Measurements from ENCODE around the gene FBXO10. TPM values are rescaled to one million over a fixed set of nuclear protein-coding genes. Genes with fewer than 3 reads are reported as not detected.
"Not testable (repeated sequence)": the region's sequence is repeated elsewhere in the genome, so short reads cannot be mapped to it uniquely, and the experiment has no call there.

FBXO10 gene
- total RNA-seq, 2 donors from 2014 or later = 2.7 to 2.9 TPM

GRCh38 chr9:37485389-37486255 lies 90.6 kb downstream of the FBXO10 start, which contains the start of gene POLR1E:
TSS of gene POLR1E (plus strand) at chr9:37485948. CDS start at chr9:37486048, 100 bp downstream.
- H3K9ac ChIP-seq (ENCODE audit: low read depth in 2 of 2, low read length in 2 of 2) = peak within 1 kb of the TSS; percentile 80 to 94
- TF ChIP-seq CTCF (IDR thresholded peaks at IDR 0.05) = no peak
- intact Hi-C loops (cut with DNase I) = no loop called here
- peak within 1 kb of the TSS; percentile 41 for H3K27ac ChIP-seq
- H3K4me3 ChIP-seq = peak within 1 kb of the TSS; percentile 83
- H3K27me3 ChIP-seq = no peaks in the 10 kb centered on the region
- H3K36me3 ChIP-seq = no peaks in the 10 kb centered on the region
- H3K4me1 ChIP-seq = peaks cover 9% of the 10 kb centered on the region
- no peaks in the 10 kb centered on the region for H3K9me3 ChIP-seq
- peak; percentile 97 for DNase-seq

- Histone ChIP-seq H3K4me1 (peaks cover 3% of the 10 kb centered on the region), H3K36me3 (no peaks in the 10 kb centered on the region), H3K27me3 (no peaks in the 10 kb centered on the region), H3K27ac (no peak overlapping the region), H3K9ac (ENCODE audit: low read depth in 2 of 2, low read length in 2 of 2) (no peak overlapping the region), H3K9me3 (no peaks in the 10 kb centered on the region), H3K4me3 (no peak overlapping the region)
- no peak for DNase-seq
- intact Hi-C loops (cut with DNase I) = no loop called here
- no peak for TF ChIP-seq CTCF (IDR thresholded peaks at IDR 0.05)
Measured at GRCh38 chr9:37480759-37481158, 95.4 kb downstream of the FBXO10 start.

GRCh38 chr9:37477987-37478619 lies 98.1 kb downstream of the FBXO10 start:
- H3K4me3 ChIP-seq; H3K36me3 ChIP-seq; DNase-seq; H3K27me3 ChIP-seq; H3K4me1 ChIP-seq; intact Hi-C loops (cut with DNase I); H3K27ac ChIP-seq; H3K9ac ChIP-seq (ENCODE audit: low read depth in 2 of 2, low read length in 2 of 2); H3K9me3 ChIP-seq: not testable (repeated sequence)

GRCh38 chr9:37477443-37477842 lies 98.7 kb downstream of the FBXO10 start:
- H3K27me3 ChIP-seq; intact Hi-C loops (cut with DNase I); H3K9ac ChIP-seq (ENCODE audit: low read depth in 2 of 2, low read length in 2 of 2); DNase-seq; H3K4me3 ChIP-seq; H3K36me3 ChIP-seq; H3K4me1 ChIP-seq; H3K27ac ChIP-seq; H3K9me3 ChIP-seq: not testable (repeated sequence)

- Histone ChIP-seq H3K4me1 (no peaks in the 10 kb centered on the region), H3K27ac (no peak overlapping the region), H3K4me3 (no peak overlapping the region), H3K36me3 (no peaks in the 10 kb centered on the region), H3K9ac (ENCODE audit: low read depth in 2 of 2, low read length in 2 of 2) (no peak overlapping the region), H3K9me3 (no peaks in the 10 kb centered on the region), H3K27me3 (no peaks in the 10 kb centered on the region)
- TF ChIP-seq CTCF (IDR thresholded peaks at IDR 0.05) = no peak
- DNase-seq = no peak
- intact Hi-C loops (cut with DNase I) = no loop called here
Measured at GRCh38 chr9:37476930-37477329, 99.2 kb downstream of the FBXO10 start.

- no peak overlapping the region for H3K27ac ChIP-seq
- TF ChIP-seq CTCF (IDR thresholded peaks at IDR 0.05) = no peak
- no peaks in the 10 kb centered on the region for H3K27me3 ChIP-seq
- H3K36me3 ChIP-seq = no peaks in the 10 kb centered on the region
- intact Hi-C loops (cut with DNase I) = no loop called here
- no peak overlapping the region for H3K9ac ChIP-seq (ENCODE audit: low read depth in 2 of 2, low read length in 2 of 2)
- H3K4me1 ChIP-seq = no peaks in the 10 kb centered on the region
- H3K4me3 ChIP-seq = no peak overlapping the region
- no peaks in the 10 kb centered on the region for H3K9me3 ChIP-seq
- DNase-seq = no peak
Measured at GRCh38 chr9:37474438-37474837, 101.7 kb downstream of the FBXO10 start.

GRCh38 chr9:37473982-37474381 lies 102.2 kb downstream of the FBXO10 start:
- intact Hi-C loops (cut with DNase I); H3K36me3 ChIP-seq; H3K9me3 ChIP-seq; H3K27ac ChIP-seq; DNase-seq; H3K9ac ChIP-seq (ENCODE audit: low read depth in 2 of 2, low read length in 2 of 2); H3K4me1 ChIP-seq; H3K27me3 ChIP-seq; H3K4me3 ChIP-seq: not testable (repeated sequence)
